Retinal pigment epithelial cell (primary cell): ENCODE measurements around the gene ELL.
A peak's percentile ranks its signal among the peaks of the same experiment; 100 is the strongest.
"Not testable (repeated sequence)": the region's sequence is repeated elsewhere in the genome, so short reads cannot be mapped to it uniquely, and the experiment has no call there.

Experiments
- DNase-seq: peaks from one replicate; pipeline ENCODE4 v3.0.0-alpha.2; 2010; ENCODE audit warnings: low read depth
- H3K4me3 ChIP-seq: 2 replicates; pipeline ENCODE4 v1.5.1; 2011; ENCODE audit warnings: mild to moderate bottlenecking, low read length, control low read depth, moderate library complexity
- TF ChIP-seq, protein P1 (sequence below): conservative IDR thresholded peaks from 2 replicates; pipeline ENCODE4 v1.5.1; 2011; ENCODE audit warnings: low read depth, low read length, control low read depth, inconsistent platforms

The ELL gene

DNA sequence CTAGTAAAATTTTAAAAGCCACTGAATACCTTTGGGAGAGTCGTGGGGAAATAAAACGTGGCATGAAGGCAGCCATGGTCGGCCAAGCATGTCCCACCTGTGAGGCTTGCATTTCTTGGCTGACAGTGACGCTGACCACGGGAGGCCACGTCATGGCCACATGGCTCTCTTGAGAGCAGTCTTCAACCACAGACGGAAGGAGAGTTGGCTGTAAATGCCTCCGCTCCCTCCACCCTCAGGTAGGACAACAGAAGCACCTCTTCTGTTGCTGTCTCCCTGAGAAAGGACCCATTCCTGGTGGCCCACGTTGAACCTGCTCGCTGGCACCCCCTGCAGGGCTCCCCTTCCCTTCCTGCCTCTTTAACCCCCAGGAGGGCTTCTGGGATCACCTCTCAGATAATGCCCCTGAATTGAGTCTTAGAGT, 113.8 kb downstream of the ELL start:
- TF ChIP-seq, protein P1, sequence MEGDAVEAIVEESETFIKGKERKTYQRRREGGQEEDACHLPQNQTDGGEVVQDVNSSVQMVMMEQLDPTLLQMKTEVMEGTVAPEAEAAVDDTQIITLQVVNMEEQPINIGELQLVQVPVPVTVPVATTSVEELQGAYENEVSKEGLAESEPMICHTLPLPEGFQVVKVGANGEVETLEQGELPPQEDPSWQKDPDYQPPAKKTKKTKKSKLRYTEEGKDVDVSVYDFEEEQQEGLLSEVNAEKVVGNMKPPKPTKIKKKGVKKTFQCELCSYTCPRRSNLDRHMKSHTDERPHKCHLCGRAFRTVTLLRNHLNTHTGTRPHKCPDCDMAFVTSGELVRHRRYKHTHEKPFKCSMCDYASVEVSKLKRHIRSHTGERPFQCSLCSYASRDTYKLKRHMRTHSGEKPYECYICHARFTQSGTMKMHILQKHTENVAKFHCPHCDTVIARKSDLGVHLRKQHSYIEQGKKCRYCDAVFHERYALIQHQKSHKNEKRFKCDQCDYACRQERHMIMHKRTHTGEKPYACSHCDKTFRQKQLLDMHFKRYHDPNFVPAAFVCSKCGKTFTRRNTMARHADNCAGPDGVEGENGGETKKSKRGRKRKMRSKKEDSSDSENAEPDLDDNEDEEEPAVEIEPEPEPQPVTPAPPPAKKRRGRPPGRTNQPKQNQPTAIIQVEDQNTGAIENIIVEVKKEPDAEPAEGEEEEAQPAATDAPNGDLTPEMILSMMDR = peak; percentile 59
- no peak overlapping the region for H3K4me3 ChIP-seq
- DNase-seq = no peak

DNA sequence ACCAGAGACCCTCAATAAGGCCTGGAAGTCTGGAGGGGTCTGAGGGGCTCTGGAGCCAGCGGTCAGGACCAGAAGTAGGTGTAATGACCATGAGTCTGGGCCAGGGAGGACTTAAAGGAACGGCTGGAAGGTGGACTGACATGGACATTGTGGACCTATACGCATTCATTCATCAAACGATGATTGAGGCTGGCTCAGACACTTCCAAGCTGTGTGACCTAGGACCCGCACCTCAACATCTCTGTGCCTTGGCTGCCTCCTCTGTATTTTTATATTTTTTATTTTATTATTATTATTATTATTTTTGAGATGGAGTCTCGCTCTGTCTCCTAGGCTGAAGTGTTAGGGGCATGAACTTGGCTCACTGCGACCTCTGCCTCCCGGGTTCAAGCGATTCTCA, 115.1 kb downstream of the ELL start:
- no peak overlapping the region for H3K4me3 ChIP-seq
- DNase-seq = no peak
- TF ChIP-seq, protein P1 = no peak

DNA sequence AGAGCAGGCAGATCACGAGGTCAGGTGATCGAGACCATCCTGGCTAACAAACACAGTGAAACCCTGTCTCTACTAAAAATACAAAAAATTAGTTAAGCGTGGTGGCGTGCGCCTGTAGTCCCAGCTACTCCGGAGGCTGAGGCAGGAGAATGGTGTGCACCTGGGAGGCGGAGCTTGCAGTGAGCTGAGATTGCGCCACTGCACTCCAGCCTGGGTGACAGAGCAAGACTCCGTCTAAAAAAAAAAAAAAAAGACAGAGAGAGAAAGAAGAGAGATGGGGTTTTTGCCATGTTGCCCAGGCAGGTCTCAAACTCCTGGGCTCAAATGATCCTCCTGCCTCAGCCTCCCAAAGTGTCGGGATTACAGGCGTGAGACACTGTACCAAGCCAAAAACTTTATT, 116.1 kb downstream of the ELL start:
- not testable (repeated sequence) for DNase-seq, H3K4me3 ChIP-seq

DNA sequence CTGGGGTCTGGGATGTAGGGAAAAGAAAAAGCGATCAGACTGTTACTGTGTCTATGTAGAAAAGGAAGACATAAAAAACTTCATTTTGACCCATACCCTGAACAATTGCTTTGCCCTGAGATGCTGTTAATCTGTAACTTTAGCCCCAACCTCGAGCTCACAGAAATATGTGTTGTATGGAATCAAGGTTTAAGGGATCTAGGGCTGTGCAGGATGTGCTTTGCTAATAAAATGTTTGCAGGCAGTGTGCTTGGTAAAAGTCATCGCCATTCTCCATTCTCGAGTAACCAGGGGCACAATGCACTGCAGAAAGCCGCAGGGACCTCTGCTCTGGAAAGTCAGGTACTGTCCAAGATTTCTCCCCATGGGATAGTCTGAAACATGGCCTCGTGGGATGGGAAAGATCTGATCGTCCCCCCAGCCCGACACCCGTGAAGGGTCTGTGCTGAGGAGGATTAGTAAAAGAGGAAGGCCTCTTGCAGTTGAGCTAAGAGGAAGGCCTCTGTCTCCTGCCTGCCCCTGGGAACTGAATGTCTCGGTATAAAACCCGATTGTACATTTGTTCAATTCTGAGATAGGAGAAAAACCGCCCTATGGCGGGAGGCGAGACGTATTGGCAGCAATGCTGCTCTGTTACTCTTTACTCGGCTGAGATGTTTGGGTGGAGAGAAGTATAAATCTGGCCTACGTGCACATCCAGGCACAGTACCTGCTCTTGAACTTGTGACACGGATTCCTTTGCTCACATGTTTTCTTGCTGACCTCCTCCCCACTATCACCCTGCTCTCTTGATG, 119.2 kb downstream of the ELL start:
- DNase-seq, H3K4me3 ChIP-seq: not testable (repeated sequence)

DNA sequence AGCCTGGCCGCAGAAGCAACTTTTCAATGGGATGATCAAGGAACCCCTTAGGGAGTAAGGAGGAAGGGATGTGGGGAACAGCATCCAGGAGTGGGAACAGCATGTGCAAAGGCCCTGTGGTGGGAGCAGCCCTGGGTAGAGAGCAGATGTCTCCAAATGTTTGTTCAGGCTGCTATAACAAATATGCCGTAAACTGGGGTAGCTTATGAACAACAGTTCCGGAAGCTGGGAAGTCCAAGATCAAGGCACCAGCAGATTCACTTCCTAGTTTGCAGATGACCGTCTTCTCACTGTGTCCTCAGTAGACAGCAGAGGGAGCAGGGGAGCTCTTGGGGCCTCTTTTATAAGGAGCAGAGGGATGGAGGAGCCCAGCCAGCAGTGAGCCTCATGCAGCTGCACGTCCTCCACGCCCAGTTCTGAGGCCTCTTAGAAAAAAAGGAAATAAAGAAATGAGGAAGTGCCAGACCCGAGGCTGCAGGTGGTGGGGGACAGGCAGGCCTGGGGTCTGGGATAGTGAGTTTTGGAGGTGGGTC, 120.2 kb downstream of the ELL start:
- no peak for DNase-seq
- TF ChIP-seq, protein P1 = peak; percentile 43
- H3K4me3 ChIP-seq = no peak overlapping the region

DNA sequence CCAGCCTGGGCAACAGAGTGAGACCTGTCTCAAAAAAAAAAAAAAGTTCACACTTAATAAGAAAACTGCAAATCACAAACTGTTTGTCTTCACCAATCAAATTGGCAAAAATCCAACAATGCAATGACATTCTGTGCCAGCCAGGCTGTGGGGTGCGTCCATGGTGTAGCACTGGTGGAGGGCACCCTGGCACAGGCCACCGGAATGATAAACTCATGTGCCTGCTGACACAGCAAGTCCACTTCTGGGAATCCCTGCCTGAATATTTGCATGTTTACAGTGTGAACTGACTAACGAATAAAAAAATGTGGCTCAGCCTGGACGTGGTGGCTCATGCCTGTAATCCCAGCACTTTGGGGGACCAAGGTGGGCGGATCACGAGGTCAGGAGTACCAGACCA, 122.9 kb downstream of the ELL start:
- DNase-seq = no peak
- TF ChIP-seq, protein P1 = no peak
- H3K4me3 ChIP-seq = no peak overlapping the region

DNA sequence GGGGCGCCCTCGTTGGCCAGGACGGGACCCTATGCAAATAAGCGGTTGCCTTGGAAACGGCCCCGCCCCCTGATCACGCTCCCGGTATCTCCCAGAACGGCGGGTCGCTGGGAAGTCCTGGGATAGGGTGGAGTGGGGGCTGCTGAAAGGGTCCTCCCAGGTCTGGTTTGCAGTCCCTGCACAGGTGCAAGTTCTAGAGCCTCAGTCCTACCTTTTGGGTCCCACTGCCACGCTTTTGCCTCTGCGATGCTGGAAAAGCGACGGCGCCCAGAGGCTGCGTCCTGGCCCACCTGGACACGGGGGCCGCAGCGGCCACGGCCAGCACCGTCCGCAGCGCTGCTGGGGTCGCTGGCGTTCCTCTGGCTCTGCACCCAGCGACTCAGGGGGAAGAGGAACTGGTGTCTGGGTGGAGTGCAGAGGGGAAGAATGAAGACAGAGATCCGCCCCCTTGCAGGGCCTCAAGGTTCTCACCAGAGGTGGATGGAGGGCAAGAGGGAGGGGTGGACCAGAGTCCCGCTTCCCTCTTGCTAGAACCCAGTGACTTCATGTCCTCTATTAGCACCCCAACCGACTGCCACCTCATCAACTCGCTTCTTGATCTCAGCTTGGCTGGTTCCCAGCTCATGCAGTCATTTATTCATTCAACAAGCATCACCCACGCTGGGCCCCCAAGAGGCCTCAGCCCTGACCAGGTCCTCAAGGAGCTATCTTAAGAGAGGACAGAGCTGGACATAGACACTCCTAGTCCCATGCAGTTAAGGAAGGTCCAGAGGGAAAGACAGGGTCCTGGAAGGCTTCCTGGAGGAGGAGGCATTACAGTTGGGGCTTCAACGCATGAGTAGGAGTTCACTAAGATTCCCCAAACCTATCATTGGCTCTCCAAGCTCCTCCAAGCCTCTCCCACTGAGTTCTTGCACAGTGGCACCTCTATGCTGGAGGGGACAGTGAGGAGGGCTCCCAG, 124.3 kb downstream of the ELL start, which contains the start of gene LRRC25:
Gene LRRC25 (minus strand): TSS at position 381 of the 961 bp plus-strand sequence. CDS start 659 bp downstream, outside the sequence.
- no peak for DNase-seq
- H3K4me3 ChIP-seq = peak within 1 kb of the TSS; percentile 25
- TF ChIP-seq, protein P1 = no peak
